ENCODE results near the gene MSI2. TPM values are rescaled to one million over a fixed set of nuclear protein-coding genes. Genes with fewer than 3 reads are reported as not detected.
A peak's percentile ranks its signal among the peaks of the same experiment; 100 is the strongest.

The MSI2 gene
- total and polyA plus RNA-seq, 9 of the 15 experiments (the other 6 are each of a cell fraction or from before 2014, with no cell fraction given): 4.6 to 61.8 (median 42.4) TPM

DNA sequence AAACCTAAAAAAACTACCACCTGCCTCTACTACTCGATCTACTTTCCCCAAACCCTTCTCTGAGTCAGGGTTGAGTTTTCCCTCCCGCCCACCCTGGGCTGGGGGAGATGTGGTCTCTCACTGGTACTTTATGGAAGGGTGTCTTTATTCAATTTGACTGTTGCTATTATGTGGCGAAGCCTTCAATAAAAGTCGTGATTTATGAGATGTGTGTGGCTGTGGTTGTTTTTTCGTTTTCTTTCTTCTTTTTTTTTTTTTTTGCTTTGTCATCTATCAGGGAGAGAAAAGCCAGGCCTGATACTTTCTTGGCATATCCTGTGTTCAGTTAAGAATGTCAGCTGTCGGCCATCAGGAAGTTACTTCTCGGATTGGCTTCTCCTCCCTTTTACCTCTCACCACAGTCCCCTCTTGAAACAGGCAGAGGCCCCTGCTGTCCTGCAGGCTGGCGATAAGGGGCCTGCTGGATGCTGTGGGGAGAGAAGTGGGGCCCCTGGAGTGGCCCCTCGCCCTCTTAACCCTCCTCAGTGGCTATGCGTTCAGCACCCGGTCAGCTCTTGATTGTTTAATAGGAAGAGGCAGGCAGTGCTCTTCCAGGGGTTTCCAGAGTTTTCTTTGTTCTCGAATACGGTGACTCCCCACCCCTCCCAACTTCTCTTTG, 123.0 kb downstream of the MSI2 start (continued):
- TF ChIP-seq NUFIP1 (IDR thresholded peaks at IDR 0.05; ENCODE audit: partially characterized antibody) (no peak), HNRNPK (IDR thresholded peaks at IDR 0.05; ENCODE audit: low read depth, low read length, poor library complexity, severe bottlenecking) (no peak), CREBBP (IDR thresholded peaks at IDR 0.05; ENCODE audit: low read depth, low read length) (no peak), SIN3B (IDR thresholded peaks at IDR 0.05; ENCODE audit: low read depth) (no peak), MIER1 (IDR thresholded peaks at IDR 0.05; ENCODE audit: low read depth) (peak; percentile 73), RFX7 (CRISPR knock-in tag; IDR thresholded peaks at IDR 0.05) (no peak), ZNF12 (CRISPR knock-in tag; IDR thresholded peaks at IDR 0.05) (no peak), ETV1 (tag; conservative IDR thresholded peaks at IDR 0.05; ENCODE audit: low read depth) (peak; percentile 92), PML (IDR thresholded peaks at IDR 0.05; ENCODE audit: low read length) (peak; percentile 92), TAF9B (IDR thresholded peaks at IDR 0.05; ENCODE audit: partially characterized antibody) (peak; percentile 50), ZNF408 (CRISPR knock-in tag; IDR thresholded peaks at IDR 0.05; ENCODE audit: low read depth) (no peak), FOXA1 (IDR thresholded peaks at IDR 0.05; ENCODE audit: borderline replicate concordance) (no peak)
- TF ChIP-seq, protein P1, sequence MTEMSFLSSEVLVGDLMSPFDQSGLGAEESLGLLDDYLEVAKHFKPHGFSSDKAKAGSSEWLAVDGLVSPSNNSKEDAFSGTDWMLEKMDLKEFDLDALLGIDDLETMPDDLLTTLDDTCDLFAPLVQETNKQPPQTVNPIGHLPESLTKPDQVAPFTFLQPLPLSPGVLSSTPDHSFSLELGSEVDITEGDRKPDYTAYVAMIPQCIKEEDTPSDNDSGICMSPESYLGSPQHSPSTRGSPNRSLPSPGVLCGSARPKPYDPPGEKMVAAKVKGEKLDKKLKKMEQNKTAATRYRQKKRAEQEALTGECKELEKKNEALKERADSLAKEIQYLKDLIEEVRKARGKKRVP (CRISPR knock-in tag; IDR thresholded peaks at IDR 0.05): no peak
- TF ChIP-seq, protein P2, sequence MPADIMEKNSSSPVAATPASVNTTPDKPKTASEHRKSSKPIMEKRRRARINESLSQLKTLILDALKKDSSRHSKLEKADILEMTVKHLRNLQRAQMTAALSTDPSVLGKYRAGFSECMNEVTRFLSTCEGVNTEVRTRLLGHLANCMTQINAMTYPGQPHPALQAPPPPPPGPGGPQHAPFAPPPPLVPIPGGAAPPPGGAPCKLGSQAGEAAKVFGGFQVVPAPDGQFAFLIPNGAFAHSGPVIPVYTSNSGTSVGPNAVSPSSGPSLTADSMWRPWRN (IDR thresholded peaks at IDR 0.05; ENCODE audit: low read depth): peak; percentile 81
- TF ChIP-seq, protein P3, sequence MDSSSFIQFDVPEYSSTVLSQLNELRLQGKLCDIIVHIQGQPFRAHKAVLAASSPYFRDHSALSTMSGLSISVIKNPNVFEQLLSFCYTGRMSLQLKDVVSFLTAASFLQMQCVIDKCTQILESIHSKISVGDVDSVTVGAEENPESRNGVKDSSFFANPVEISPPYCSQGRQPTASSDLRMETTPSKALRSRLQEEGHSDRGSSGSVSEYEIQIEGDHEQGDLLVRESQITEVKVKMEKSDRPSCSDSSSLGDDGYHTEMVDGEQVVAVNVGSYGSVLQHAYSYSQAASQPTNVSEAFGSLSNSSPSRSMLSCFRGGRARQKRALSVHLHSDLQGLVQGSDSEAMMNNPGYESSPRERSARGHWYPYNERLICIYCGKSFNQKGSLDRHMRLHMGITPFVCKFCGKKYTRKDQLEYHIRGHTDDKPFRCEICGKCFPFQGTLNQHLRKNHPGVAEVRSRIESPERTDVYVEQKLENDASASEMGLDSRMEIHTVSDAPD (CRISPR knock-in tag; IDR thresholded peaks at IDR 0.05): no peak
- TF ChIP-seq, protein P4, sequence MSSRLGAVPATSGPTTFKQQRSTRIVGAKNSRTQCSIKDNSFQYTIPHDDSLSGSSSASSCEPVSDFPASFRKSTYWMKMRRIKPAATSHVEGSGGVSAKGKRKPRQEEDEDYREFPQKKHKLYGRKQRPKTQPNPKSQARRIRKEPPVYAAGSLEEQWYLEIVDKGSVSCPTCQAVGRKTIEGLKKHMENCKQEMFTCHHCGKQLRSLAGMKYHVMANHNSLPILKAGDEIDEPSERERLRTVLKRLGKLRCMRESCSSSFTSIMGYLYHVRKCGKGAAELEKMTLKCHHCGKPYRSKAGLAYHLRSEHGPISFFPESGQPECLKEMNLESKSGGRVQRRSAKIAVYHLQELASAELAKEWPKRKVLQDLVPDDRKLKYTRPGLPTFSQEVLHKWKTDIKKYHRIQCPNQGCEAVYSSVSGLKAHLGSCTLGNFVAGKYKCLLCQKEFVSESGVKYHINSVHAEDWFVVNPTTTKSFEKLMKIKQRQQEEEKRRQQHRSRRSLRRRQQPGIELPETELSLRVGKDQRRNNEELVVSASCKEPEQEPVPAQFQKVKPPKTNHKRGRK (tag; IDR thresholded peaks at IDR 0.05): no peak
- TF ChIP-seq, protein P5, sequence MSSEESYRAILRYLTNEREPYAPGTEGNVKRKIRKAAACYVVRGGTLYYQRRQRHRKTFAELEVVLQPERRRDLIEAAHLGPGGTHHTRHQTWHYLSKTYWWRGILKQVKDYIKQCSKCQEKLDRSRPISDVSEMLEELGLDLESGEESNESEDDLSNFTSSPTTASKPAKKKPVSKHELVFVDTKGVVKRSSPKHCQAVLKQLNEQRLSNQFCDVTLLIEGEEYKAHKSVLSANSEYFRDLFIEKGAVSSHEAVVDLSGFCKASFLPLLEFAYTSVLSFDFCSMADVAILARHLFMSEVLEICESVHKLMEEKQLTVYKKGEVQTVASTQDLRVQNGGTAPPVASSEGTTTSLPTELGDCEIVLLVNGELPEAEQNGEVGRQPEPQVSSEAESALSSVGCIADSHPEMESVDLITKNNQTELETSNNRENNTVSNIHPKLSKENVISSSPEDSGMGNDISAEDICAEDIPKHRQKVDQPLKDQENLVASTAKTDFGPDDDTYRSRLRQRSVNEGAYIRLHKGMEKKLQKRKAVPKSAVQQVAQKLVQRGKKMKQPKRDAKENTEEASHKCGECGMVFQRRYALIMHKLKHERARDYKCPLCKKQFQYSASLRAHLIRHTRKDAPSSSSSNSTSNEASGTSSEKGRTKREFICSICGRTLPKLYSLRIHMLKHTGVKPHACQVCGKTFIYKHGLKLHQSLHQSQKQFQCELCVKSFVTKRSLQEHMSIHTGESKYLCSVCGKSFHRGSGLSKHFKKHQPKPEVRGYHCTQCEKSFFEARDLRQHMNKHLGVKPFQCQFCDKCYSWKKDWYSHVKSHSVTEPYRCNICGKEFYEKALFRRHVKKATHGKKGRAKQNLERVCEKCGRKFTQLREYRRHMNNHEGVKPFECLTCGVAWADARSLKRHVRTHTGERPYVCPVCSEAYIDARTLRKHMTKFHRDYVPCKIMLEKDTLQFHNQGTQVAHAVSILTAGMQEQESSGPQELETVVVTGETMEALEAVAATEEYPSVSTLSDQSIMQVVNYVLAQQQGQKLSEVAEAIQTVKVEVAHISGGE (CRISPR knock-in tag; IDR thresholded peaks at IDR 0.05): peak in 1 of 3 experiments; percentile 79; a peak in 2 of 6 replicates
- TF ChIP-seq, protein P6, sequence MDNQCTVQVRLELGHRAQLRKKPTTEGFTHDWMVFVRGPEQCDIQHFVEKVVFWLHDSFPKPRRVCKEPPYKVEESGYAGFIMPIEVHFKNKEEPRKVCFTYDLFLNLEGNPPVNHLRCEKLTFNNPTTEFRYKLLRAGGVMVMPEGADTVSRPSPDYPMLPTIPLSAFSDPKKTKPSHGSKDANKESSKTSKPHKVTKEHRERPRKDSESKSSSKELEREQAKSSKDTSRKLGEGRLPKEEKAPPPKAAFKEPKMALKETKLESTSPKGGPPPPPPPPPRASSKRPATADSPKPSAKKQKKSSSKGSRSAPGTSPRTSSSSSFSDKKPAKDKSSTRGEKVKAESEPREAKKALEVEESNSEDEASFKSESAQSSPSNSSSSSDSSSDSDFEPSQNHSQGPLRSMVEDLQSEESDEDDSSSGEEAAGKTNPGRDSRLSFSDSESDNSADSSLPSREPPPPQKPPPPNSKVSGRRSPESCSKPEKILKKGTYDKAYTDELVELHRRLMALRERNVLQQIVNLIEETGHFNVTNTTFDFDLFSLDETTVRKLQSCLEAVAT (IDR thresholded peaks at IDR 0.05): peak in 1 of 2 experiments; percentile 50; a peak in 1 of 4 replicates

Data from K562 (cell line).